Embryonic facial prominence (tissue), 1 donor: Measurements from ENCODE around the gene BCO1.
"Not testable (repeated sequence)": the region's sequence is repeated elsewhere in the genome, so short reads cannot be mapped to it uniquely, and the experiment has no call there.

Source experiments
- DNase-seq: peaks from one replicate; pipeline ENCODE4 v3.0.0-alpha.2; 2016; ENCODE audit errors: extremely low spot score

BCO1 gene

DNA sequence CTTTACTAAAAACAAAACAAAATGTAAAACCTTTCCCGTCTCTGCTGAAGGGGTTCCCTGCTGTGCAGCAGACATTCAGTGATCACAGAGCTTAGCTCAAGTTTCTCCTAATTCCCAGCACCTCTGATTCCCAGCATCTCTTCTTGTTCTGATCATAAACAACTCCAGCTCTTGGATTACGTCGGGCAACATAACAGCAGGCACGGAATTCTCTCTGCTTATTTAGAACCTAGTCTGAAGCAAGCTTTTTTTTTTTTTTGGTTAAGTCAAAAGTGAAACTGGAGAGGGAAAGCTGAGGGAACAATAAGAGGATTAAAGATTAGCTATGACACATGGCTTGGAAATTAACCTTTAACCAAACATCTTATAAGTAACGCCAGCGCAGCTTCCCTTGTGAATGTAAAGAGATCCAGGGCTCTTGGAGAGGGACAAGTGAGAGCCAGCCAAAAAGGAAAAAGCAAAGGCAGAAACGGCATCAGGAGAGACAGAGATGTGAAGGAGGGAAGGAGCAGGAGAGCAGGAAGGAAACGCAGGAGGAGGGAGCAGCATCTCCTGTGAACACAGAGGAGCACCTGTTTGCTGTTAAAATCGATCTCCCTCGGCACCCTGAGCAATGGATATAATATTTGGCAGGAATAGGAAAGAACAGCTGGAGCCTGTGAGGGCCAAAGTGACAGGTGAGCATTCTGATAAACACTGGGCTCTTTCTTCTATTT, at the start of gene BCO1:
Gene BCO1, plus strand, starts transcription at position 394 of the 716 bp plus-strand sequence. Its CDS starts 220 bp downstream, at position 614.
- peak; percentile 24 for DNase-seq

DNA sequence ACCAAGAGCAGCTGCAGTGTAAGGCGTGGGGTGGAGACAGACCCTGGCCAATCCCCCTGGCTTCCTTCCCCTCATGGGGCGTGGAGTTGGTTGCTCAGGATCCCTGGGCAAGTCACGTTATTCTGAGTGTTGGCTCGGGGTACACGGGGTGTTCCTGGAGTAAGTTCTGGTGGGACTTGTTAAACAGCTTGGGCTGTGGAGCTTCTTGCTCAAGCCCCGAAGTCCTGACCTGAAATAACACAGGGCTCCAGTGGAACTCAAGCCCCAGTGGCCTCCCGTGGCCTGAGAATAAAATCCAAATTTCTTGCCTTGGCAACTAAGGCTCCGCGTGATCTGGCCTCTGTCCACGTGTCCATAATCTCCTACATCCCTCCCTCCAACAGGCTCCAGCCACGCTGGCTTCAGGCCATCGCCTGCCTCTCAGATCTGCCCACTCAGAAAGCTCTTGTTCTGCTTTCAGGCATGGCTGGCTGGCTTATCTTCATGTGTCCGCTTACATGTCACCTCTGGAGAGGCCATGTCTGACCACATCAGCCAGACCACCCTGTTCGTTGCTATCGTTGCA, 49.3 kb upstream of the BCO1 start:
- DNase-seq = no peak

DNA sequence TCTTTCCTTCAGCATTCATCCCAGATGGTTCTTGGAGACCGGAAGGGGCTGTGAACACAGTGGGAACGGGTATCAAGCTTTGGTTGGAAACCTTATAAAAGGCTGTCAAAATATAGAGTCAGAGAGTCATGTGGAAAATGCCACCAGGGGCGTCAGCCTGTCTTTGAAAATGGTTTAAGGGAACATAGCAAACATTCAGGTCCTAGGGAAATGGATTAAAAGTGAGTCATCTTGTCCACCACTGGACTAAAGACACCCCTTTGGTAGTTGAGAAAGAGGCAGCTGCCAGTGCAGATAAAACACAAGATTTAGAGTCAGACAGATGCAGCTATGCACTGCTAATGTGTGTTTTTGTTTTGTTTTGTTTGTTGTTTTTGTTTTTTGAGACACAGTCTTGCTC, 47.8 kb upstream of the BCO1 start:
- DNase-seq = no peak

DNA sequence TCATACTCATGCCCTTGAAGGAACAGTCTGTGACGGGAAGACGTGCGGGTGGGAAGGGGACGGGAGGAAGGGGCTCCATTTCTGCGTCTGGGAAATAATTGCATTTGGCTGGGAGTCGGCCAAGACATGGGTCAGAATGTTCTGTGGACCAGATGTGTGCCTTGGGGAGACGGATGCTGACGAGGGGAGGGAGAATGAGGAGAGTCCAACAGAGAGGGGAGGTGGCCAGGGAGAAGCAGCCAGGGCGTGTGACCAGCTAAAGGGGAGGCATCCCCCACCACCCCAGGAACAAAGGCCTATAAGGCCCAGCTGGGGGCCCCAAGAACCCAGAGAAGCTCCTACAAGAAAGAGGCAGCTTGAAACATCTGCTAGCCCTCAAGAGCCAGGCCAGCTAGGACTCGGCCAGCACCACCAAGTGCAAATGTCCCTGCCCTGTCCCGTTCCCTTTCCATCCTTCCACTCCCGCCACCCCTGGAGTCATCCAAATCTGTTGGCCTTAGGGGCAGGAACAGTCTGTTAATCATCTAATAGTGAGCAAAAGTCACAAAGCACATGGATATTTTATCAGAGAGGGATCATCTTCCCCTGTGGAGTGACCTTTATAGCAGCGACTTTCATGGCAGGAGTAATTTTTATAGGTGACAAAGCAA, 42.5 kb upstream of the BCO1 start:
- DNase-seq = no peak

DNA sequence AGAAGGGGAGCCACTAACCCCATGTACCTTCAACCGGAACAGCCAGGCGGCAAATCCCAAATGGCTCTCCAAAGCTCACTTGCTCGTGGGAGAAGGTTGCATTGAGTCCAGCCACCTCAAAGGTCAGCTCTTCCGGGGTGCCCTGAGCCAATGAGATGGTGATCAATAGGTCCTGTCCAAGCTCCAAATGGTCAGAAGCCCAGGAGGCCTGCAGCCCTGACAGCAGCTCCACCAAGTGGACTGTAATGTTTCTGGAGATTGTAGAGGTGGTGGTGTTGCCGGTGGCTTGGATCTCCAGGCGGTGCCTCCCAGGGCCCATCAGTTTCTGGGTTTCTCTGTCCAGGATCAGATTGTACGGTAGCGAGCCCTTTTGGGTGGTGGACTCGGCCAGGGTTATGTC, 39.9 kb upstream of the BCO1 start:
- no peak for DNase-seq

DNA sequence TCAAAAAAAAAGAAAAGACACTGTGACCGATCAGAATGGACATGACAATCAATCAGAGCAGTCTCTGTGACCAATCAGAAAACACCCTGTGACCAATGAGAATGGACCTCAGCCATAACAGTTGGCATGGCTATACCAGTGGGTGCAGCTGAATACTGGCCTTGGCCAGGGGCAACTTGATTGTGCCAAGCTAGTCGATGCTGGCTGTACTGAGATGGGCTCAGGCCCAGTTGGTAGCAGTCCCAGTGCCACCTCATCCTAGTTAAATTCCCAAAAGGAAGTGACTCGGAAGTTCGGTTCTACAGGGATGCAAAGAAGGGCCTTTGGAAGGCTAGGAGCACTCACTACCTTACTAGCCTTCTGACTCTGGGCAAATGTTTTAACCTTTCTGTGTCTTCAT, 37.2 kb upstream of the BCO1 start:
- DNase-seq = no peak

DNA sequence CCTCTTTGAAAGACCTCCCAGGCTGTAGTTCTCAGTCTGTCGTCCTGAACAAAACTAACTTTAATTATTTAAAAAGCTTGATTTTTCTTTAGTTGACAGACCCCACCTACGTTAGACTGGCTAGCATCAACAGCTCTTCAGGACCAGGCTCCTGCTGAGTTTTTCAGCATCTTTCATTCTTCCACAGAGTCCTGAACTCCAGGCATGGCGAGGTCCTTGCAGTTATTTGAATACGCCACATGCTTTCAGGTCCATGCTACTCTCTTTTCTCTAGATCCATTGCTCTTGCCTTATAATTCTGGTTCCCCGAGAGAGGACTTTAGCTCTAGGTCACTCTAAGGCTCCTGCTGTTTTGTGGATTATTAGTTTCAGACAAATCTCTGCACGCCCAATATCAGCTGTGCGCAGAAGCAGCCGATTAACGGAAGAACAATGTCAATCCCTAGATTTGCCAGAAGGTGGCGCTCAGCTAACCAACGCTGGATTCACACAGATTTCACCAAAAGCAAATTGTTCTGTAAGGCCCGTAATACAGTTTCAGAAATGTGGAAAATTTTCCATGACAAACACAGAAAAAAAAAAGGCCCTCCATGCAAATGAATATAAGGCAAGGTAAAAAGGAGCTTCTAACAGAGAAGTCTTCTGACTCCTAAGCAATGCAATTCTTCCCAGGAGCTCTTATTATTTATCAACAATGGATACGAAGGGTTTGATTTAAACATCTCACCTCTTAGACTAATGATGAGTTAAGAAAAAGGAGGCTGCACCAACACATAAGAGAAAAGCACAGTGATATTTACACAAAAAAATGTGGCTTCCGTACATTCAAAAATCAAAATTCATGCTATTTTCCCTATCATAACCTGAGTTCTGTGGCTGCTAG, 33.5 kb upstream of the BCO1 start:
- peak; percentile 56 for DNase-seq

DNA sequence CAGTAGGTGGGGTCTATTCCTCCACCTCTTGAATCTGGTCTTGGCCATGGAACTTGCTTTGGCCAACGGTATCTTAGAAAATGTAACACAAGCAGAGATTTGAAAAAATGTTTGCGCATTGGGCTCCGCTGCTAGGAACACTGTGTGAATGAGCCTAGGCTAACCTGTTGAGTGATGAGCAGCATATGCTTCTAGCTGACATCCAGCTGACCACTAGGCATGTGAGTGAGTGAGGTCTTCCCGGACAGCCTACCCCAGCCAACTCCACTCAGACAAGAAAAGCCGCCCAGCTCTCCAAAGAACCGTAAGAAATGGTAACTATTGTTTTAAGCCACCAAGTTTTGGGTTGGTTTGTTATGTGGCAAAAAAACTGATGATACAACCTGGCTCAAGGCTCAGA, 31.4 kb upstream of the BCO1 start:
- DNase-seq = no peak

DNA sequence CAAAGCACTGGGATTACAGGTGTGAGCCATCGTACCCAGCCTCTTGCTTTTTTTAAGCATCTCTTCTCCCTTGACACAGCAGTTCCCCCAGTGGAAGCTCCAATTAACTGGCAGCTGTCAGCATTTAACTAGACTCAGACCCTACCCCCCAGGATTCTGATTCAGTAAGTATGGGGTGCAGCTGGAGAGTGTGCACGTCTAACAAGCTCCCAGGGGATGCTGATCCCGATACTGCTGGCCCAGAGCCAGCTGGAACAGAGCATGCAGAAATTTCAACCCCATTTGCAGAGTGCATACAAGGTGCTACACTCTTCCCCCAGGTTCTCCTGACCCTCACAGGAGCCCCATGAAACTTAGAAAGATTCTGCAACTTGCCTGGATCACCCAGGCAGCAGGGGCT, 27.7 kb upstream of the BCO1 start:
- no peak for DNase-seq

GRCh38 chr16:81212830-81213465, 25.5 kb upstream of the BCO1 start:
- no peak for DNase-seq

- no peak for DNase-seq
Measured at GRCh38 chr16:81214745-81215166, 23.7 kb upstream of the BCO1 start.

DNA sequence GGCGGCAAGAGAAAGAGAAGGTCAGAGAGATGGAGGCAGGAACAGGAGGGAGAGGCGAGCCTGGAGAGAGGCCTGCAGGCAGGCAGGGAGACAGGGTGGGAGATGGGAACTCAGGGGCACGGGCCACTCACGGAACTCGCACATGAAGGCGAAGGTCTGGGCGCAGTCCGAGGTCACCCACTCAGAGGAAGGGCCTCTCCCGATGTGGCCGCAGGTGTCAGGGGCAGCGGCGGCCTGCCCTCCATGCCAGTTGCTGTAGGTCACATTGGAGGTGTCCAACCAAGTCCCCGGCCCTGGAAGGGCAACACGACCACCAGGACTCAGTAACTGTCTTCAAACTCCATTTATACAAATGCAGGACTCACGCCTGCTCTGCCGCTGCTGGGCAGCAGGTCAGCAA, 22.4 kb upstream of the BCO1 start:
- DNase-seq = no peak

- no peak for DNase-seq
Measured at GRCh38 chr16:81216706-81217105, 21.8 kb upstream of the BCO1 start.

DNA sequence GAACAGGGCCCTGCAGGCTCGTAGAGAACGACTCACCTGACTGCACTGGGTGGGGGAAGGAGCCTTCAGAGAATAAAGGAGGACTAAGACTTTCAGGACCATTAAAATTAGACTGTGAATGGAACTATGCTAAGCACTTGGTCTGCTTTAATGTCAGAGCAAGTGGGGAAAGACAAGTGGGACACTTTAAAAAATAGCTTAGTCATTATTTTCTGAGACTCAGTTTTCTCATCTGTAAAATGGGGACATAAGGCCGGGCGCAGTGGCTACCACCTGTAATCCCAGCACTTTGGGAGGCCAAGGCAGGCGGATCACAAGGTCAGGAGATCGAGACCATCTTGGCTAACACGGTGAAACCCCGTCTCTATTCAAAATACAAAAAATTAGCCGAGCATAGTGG, 19.3 kb upstream of the BCO1 start:
- DNase-seq = no peak

GRCh38 chr16:81220349-81220748, 18.1 kb upstream of the BCO1 start:
- no peak for DNase-seq

DNA sequence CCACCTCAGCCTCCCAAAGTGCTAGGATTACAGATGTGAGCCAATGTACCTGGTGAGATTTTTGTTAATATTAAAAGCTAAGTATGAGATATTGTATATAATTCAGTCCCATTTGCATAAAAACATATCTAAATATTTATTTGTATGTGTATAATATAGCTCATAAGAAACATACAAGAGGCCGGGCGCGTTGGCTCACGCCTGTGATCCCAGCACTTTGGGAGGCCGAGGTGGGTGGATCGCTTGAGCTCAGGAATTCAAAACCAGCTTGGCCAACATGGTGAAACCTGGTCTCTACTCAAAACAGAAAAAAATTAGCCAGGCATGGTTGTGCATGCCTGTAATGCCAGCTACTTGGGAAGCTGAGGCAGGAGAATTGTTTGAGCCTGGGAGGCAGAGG, 16.8 kb upstream of the BCO1 start:
- no peak for DNase-seq

GRCh38 chr16:81224824-81225223, 13.7 kb upstream of the BCO1 start:
- no peak for DNase-seq

- DNase-seq = not testable (repeated sequence)
Measured at GRCh38 chr16:81225697-81226096, 12.8 kb upstream of the BCO1 start.

GRCh38 chr16:81227785-81228184, 10.7 kb upstream of the BCO1 start:
- no peak for DNase-seq

GRCh38 chr16:81229811-81230210, 8.7 kb upstream of the BCO1 start:
- DNase-seq = no peak

- DNase-seq = no peak
Measured at GRCh38 chr16:81231014-81231413, 7.5 kb upstream of the BCO1 start.
